Upper lobe of left lung (tissue), 4 donors: ENCODE measurements around the gene TSNAX.

Source experiments
- CTCF ChIP-seq, 6 experiments: fragments of 450-650 bp in 4 of 6; fragments of 200-600 bp in 2 of 6; sonication (generic) in 2 of 6; IDR thresholded peaks; one replicate each; pipeline ENCODE4 v1.5.1; 2016 to 2019; ENCODE audit warnings: antibody characterized with exemption in 6 of 6
- EP300 ChIP-seq, 4 donors: sonication (generic); formaldehyde crosslinking; IDR thresholded peaks; one replicate each; pipeline ENCODE4 v1.5.1; 2017; ENCODE audit warnings: antibody characterized with exemption in 4 of 4, control low read depth in 2 of 4

- no peak for TF ChIP-seq EP300 (IDR thresholded peaks at IDR 0.05)
- no peak for TF ChIP-seq CTCF (IDR thresholded peaks at IDR 0.05)
These were observed 64.3 kb downstream of the TSNAX start for GRCh38 chr1:231592809-231593208.
